Measurements from ENCODE around the gene PRKCE. TPM values are rescaled to one million over a fixed set of nuclear protein-coding genes. Genes with fewer than 3 reads are reported as not detected.

Gene PRKCE
- total RNA-seq, 3 donors from 2014 or later (not counting 1 experiment from before 2014, with no cell fraction given): 35.2 to 42.1 (median 38.6) TPM

- Histone ChIP-seq H3K27me3 (ENCODE audit: control insufficient read depth, insufficient read depth, low read length) (no peaks in the 10 kb centered on the region), H3K9me3 (ENCODE audit: control insufficient read depth, insufficient read depth, low read length) (no peaks in the 10 kb centered on the region), H3K27ac (ENCODE audit: low read length) (no peak overlapping the region), H3K4me3 (ENCODE audit: low read length) (no peak overlapping the region), H3K4me1 (ENCODE audit: control insufficient read depth, insufficient read depth, low read length) (peaks cover 1% of the 10 kb centered on the region), H3K36me3 (ENCODE audit: control insufficient read depth, insufficient read depth, low read length) (no peaks in the 10 kb centered on the region)
- Mint-ChIP-seq H3K9me3 (no peaks in the 10 kb centered on the region), H3K27me3 (ENCODE audit: low read depth in 2 of 2) (no peaks in the 10 kb centered on the region), H3K36me3 (no peaks in the 10 kb centered on the region), H3K4me3 (no peak overlapping the region), H3K27ac (no peak overlapping the region), H3K4me1 (peaks cover 12 to 22% of the 10 kb centered on the region in 2 donors)
- intact Hi-C loops (cut with micrococcal nuclease): no loop called here
- ATAC-seq (no peak), DNase-seq (peak in 1 of 2 donors; percentile 5)
- TF ChIP-seq, protein P1, sequence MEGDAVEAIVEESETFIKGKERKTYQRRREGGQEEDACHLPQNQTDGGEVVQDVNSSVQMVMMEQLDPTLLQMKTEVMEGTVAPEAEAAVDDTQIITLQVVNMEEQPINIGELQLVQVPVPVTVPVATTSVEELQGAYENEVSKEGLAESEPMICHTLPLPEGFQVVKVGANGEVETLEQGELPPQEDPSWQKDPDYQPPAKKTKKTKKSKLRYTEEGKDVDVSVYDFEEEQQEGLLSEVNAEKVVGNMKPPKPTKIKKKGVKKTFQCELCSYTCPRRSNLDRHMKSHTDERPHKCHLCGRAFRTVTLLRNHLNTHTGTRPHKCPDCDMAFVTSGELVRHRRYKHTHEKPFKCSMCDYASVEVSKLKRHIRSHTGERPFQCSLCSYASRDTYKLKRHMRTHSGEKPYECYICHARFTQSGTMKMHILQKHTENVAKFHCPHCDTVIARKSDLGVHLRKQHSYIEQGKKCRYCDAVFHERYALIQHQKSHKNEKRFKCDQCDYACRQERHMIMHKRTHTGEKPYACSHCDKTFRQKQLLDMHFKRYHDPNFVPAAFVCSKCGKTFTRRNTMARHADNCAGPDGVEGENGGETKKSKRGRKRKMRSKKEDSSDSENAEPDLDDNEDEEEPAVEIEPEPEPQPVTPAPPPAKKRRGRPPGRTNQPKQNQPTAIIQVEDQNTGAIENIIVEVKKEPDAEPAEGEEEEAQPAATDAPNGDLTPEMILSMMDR (IDR thresholded peaks at IDR 0.05): no peak
Measured at GRCh38 chr2:45739796-45740485, 88.5 kb downstream of the PRKCE start.

- Mint-ChIP-seq H3K36me3 (no peaks in the 10 kb centered on the region), H3K27ac (no peak overlapping the region), H3K4me1 (peaks cover 7 to 20% of the 10 kb centered on the region in 2 donors), H3K9me3 (no peaks in the 10 kb centered on the region), H3K27me3 (ENCODE audit: low read depth in 2 of 2) (no peaks in the 10 kb centered on the region), H3K4me3 (no peak overlapping the region)
- no peaks in the 10 kb centered on the region for H3K4me1 ChIP-seq (ENCODE audit: control insufficient read depth, insufficient read depth, low read length)
- no peaks in the 10 kb centered on the region for H3K36me3 ChIP-seq (ENCODE audit: control insufficient read depth, insufficient read depth, low read length)
- H3K9me3 ChIP-seq (ENCODE audit: control insufficient read depth, insufficient read depth, low read length): no peaks in the 10 kb centered on the region
- intact Hi-C loops (cut with micrococcal nuclease): no loop called here
- 86% methylated on average over 7 of the region's 7 CpGs for WGBS (ENCODE audit: insufficient coverage)
- DNase-seq: no peak
- no peaks in the 10 kb centered on the region for H3K27me3 ChIP-seq (ENCODE audit: control insufficient read depth, insufficient read depth, low read length)
- no peak overlapping the region for H3K4me3 ChIP-seq (ENCODE audit: low read length)
- ATAC-seq: no peak
- TF ChIP-seq, protein P1 (IDR thresholded peaks at IDR 0.05): no peak
- H3K27ac ChIP-seq (ENCODE audit: low read length): no peak overlapping the region
Measured at GRCh38 chr2:45741161-45741850, 89.8 kb downstream of the PRKCE start.

DNA sequence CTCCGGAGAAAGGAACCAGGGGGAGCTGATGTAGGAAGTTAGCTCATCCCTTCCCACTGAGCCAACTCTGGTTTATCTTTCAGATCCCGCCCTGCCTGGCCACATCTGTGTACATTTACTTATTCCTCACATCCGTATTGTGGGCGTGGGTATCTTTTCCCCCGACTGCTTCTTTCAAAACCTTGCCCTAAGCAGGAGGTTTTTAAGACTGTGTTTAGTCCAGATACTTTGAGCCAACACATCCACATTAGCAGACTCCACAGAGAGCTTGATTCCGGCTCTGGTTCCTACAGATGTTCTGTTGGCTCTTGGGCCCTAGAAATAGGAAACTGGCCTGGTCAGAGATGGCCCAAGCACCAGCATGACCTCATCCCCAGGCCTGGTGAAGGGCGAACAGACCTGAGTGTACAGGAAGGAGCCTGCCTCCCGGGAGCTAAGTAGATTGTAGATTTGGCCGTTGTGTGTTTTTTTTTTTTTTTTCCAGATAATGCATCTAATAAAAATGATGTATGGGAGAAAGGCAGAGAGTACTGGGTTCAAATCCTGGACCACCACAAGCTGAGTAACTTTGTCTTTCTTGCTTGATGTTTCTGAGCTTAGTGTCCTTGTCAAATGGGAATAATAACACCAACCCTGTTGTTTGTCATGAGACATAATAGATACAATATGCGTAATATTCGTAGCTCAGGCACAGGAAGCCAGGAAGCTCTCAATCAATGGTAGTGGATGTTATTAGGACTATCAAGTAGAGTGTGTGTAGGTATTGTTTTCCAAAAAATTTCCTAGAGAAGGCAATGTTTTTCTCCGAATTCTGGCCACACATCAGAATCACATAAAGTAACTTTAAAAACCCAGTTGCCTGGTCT lies 92.3 kb downstream of the PRKCE start:
- H3K27ac Mint-ChIP-seq: no peak overlapping the region
- WGBS (ENCODE audit: insufficient coverage): 96% methylated on average over 12 of the region's 12 CpGs

More for the DNA sequence above, 92.3 kb downstream of the PRKCE start:
- no peaks in the 10 kb centered on the region for H3K4me1 ChIP-seq (ENCODE audit: control insufficient read depth, insufficient read depth, low read length)
- no peak for ATAC-seq
- H3K4me3 Mint-ChIP-seq: no peak overlapping the region
- no peaks in the 10 kb centered on the region for H3K9me3 ChIP-seq (ENCODE audit: control insufficient read depth, insufficient read depth, low read length)
- H3K4me3 ChIP-seq (ENCODE audit: low read length): no peak overlapping the region
- H3K9me3 Mint-ChIP-seq: peaks cover 2% of the 10 kb centered on the region in 2 donors
- H3K27me3 ChIP-seq (ENCODE audit: control insufficient read depth, insufficient read depth, low read length): no peaks in the 10 kb centered on the region
- peaks cover 10 to 12% of the 10 kb centered on the region in 2 donors for H3K4me1 Mint-ChIP-seq
- TF ChIP-seq, protein P1 (IDR thresholded peaks at IDR 0.05): no peak
- H3K36me3 Mint-ChIP-seq: peaks cover 7% of the 10 kb centered on the region
- H3K27me3 Mint-ChIP-seq (ENCODE audit: low read depth in 2 of 2): no peaks in the 10 kb centered on the region
- no peaks in the 10 kb centered on the region for H3K36me3 ChIP-seq (ENCODE audit: control insufficient read depth, insufficient read depth, low read length)
- intact Hi-C loops (cut with micrococcal nuclease): no loop called here
- H3K27ac ChIP-seq (ENCODE audit: low read length): no peak overlapping the region
- no peak for DNase-seq
